Measurements from ENCODE around the gene ICE1. TPM values are rescaled to one million over a fixed set of nuclear protein-coding genes. Genes with fewer than 3 reads are reported as not detected.

ICE1 gene
- total RNA-seq, 1 experiment from 2014 or later: 38.3 TPM

DNA sequence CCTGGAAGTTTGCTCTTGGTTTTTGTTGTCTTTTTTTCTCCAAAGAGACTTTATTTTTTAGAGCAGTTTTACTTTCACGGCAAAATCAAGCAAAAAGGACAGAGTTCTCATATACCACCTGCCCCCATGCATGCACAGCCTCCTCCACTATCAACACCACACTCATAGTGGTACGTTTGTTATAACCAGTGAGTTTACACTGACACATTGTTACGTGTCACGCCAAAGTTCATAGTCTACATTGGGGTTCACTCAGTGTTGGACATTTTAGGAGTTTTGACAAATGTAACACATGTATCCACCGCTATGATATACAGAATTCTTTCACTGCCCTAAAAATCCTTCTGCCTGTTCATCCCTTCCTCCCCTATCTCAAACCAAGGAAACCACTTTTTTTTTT is 7.5 kb upstream of the ICE1 start:
- DNase-seq (ENCODE audit: low read depth, low spot score): no peak

DNA sequence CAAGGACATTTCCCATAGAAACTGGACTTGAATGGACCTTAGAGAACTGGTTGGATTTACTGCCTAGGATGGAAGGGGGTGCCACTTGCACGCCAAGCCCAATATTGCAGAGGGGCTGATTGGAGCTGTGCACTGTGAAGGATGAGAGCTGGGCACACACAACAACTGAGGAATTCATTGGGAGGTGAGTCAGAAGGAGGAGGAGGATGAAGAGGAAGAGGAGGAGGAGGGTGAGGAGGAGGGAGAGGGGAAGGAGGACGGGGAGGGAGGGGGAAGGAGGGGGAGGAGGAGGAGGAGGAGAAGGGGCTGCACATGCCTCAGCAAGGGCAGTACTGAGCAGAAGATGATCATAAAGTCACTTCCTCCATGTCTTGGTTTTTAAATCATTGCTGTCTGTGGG is 5.7 kb upstream of the ICE1 start:
- DNase-seq (ENCODE audit: low read depth, low spot score) (no peak), ATAC-seq (no peak)
- Histone ChIP-seq H3K4me1 (ENCODE audit: control insufficient read depth, insufficient read depth, low read length) (peaks cover 17% of the 10 kb centered on the region), H3K27ac (ENCODE audit: low read length) (no peak overlapping the region), H3K36me3 (ENCODE audit: control insufficient read depth, insufficient read depth, low read length) (no peaks in the 10 kb centered on the region), H3K4me3 (ENCODE audit: low read depth in 2 of 2, low read length in 2 of 2) (no peak overlapping the region), H3K9me3 (ENCODE audit: control insufficient read depth, insufficient read depth, low read depth, low read length) (no peaks in the 10 kb centered on the region), H3K27me3 (ENCODE audit: control insufficient read depth, insufficient read depth, low read length) (no peaks in the 10 kb centered on the region)
- POLR2A ChIA-PET: no interaction called here
- intact Hi-C loops (cut with micrococcal nuclease; ENCODE audit: unreplicated experiment): no loop called here
- in situ Hi-C loops (cut with HindIII; ENCODE audit: low pct_unique_long_range_greater_than_20kb, low sequenced_read_pairs): no loop called here
- BruUV-seq (replicated peaks): no TSS peak
- TF ChIP-seq, protein P1, sequence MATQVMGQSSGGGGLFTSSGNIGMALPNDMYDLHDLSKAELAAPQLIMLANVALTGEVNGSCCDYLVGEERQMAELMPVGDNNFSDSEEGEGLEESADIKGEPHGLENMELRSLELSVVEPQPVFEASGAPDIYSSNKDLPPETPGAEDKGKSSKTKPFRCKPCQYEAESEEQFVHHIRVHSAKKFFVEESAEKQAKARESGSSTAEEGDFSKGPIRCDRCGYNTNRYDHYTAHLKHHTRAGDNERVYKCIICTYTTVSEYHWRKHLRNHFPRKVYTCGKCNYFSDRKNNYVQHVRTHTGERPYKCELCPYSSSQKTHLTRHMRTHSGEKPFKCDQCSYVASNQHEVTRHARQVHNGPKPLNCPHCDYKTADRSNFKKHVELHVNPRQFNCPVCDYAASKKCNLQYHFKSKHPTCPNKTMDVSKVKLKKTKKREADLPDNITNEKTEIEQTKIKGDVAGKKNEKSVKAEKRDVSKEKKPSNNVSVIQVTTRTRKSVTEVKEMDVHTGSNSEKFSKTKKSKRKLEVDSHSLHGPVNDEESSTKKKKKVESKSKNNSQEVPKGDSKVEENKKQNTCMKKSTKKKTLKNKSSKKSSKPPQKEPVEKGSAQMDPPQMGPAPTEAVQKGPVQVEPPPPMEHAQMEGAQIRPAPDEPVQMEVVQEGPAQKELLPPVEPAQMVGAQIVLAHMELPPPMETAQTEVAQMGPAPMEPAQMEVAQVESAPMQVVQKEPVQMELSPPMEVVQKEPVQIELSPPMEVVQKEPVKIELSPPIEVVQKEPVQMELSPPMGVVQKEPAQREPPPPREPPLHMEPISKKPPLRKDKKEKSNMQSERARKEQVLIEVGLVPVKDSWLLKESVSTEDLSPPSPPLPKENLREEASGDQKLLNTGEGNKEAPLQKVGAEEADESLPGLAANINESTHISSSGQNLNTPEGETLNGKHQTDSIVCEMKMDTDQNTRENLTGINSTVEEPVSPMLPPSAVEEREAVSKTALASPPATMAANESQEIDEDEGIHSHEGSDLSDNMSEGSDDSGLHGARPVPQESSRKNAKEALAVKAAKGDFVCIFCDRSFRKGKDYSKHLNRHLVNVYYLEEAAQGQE (IDR thresholded peaks at IDR 0.05; ENCODE audit: insufficient read depth in 1 of 2, low read depth in 2 of 2, low read length in 1 of 2): no peak
- no peak for TF ChIP-seq POLR2AphosphoS5 (IDR thresholded peaks at IDR 0.05; ENCODE audit: low read depth, low read length)
- TF ChIP-seq, protein P2, sequence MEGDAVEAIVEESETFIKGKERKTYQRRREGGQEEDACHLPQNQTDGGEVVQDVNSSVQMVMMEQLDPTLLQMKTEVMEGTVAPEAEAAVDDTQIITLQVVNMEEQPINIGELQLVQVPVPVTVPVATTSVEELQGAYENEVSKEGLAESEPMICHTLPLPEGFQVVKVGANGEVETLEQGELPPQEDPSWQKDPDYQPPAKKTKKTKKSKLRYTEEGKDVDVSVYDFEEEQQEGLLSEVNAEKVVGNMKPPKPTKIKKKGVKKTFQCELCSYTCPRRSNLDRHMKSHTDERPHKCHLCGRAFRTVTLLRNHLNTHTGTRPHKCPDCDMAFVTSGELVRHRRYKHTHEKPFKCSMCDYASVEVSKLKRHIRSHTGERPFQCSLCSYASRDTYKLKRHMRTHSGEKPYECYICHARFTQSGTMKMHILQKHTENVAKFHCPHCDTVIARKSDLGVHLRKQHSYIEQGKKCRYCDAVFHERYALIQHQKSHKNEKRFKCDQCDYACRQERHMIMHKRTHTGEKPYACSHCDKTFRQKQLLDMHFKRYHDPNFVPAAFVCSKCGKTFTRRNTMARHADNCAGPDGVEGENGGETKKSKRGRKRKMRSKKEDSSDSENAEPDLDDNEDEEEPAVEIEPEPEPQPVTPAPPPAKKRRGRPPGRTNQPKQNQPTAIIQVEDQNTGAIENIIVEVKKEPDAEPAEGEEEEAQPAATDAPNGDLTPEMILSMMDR (IDR thresholded peaks at IDR 0.05): no peak
- TF ChIP-seq TCF7L2 (IDR thresholded peaks at IDR 0.05; ENCODE audit: low read depth, low read length): no peak
- no peak for TF ChIP-seq SIN3A (IDR thresholded peaks at IDR 0.05; ENCODE audit: borderline replicate concordance, insufficient read depth, low read depth, low read length)
- CTCF ChIA-PET: no interaction called here

More for the DNA sequence above, 7.5 kb upstream of the ICE1 start:
- in situ Hi-C loops (cut with HindIII; ENCODE audit: low pct_unique_long_range_greater_than_20kb, low sequenced_read_pairs) (no loop called here), intact Hi-C loops (cut with micrococcal nuclease; ENCODE audit: unreplicated experiment) (no loop called here)
- no peaks in the 10 kb centered on the region for H3K9me3 ChIP-seq (ENCODE audit: control insufficient read depth, insufficient read depth, low read depth, low read length)
- H3K27ac ChIP-seq (ENCODE audit: low read length): no peak overlapping the region
- H3K4me3 ChIP-seq (ENCODE audit: low read depth in 2 of 2, low read length in 2 of 2): no peak overlapping the region
- peaks cover 5% of the 10 kb centered on the region; the same call in 1 of the 2 replicates for H3K4me1 ChIP-seq (ENCODE audit: control insufficient read depth, insufficient read depth, low read length)
- no peaks in the 10 kb centered on the region for H3K36me3 ChIP-seq (ENCODE audit: control insufficient read depth, insufficient read depth, low read length)
- ATAC-seq: no peak
- no peaks in the 10 kb centered on the region for H3K27me3 ChIP-seq (ENCODE audit: control insufficient read depth, insufficient read depth, low read length)
- TF ChIP-seq, protein P1 (IDR thresholded peaks at IDR 0.05; ENCODE audit: insufficient read depth in 1 of 2, low read depth in 2 of 2, low read length in 1 of 2): no peak
- TF ChIP-seq SIN3A (IDR thresholded peaks at IDR 0.05; ENCODE audit: borderline replicate concordance, insufficient read depth, low read depth, low read length): no peak
- TF ChIP-seq POLR2AphosphoS5 (IDR thresholded peaks at IDR 0.05; ENCODE audit: low read depth, low read length): no peak
- TF ChIP-seq, protein P2 (IDR thresholded peaks at IDR 0.05): no peak
- TF ChIP-seq TCF7L2 (IDR thresholded peaks at IDR 0.05; ENCODE audit: low read depth, low read length): no peak
- POLR2A ChIA-PET: no interaction called here
- CTCF ChIA-PET: interaction anchor here (0.7 kb wide), 1 partner anchor 59 kb away, joined by 3 read pairs; no protein-coding TSS in a partner anchor
- no TSS peak for BruUV-seq (replicated peaks)
